ENCODE results near the gene SENP8. TPM values are rescaled to one million over a fixed set of nuclear protein-coding genes. Genes with fewer than 3 reads are reported as not detected.

Gene SENP8
- total and polyA plus RNA-seq, 2 of the 8 experiments (the other 6 are each of a cell fraction or from before 2014, with no cell fraction given) = 4.1 to 6.0 TPM

- TF ChIP-seq CHD7 (IDR thresholded peaks at IDR 0.05; ENCODE audit: insufficient replicate concordance, low read length) = no peak
These were observed 21.5 kb downstream of the SENP8 start (continued) for GRCh38 chr15:72139667-72140066.
